ENCODE measurements around the gene NANS.
"Not testable (repeated sequence)": the region's sequence is repeated elsewhere in the genome, so short reads cannot be mapped to it uniquely, and the experiment has no call there.

Gene NANS, protein sequence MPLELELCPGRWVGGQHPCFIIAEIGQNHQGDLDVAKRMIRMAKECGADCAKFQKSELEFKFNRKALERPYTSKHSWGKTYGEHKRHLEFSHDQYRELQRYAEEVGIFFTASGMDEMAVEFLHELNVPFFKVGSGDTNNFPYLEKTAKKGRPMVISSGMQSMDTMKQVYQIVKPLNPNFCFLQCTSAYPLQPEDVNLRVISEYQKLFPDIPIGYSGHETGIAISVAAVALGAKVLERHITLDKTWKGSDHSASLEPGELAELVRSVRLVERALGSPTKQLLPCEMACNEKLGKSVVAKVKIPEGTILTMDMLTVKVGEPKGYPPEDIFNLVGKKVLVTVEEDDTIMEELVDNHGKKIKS

GRCh38 chr9:98056269-98057137 is at the start of gene NANS:
Gene NANS (plus strand): TSS chr9:98056732. CDS start chr9:98056809, 77 bp downstream.
- peak; percentile 86 for DNase-seq

DNA sequence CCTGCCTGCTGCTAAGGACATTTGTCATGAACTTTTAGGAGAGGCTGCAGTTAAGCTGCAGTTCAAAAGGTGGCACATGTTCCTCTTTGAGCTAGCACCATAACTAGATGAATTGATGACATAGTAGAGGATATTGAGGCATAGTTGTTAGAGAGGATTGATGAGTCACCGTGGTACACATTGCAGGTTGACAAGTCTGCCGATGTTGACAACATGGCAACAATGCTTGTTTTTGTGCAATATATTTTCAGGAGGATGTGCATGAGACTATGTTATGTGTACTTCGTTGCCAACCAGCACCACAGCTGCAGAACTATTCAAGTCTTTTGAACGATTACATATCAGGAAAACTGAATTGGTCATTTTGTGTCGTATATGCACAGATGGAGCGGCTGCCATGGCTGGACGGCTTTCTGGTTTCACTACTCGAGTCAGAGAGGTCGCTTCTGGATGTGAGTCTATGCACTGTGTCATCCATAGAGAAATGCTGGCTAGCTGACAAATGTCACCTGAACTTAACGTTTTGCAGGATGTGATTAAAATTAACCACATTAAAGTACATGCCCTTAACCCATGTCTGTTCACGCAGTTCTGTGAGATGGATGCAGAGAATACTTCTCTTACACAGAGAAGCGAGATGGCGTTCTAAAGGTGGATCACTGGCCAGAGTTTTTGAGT is 49.1 kb upstream of the NANS start:
- no peak for DNase-seq

GRCh38 chr9:98008764-98009163 is 47.8 kb upstream of the NANS start:
- DNase-seq: no peak

DNA sequence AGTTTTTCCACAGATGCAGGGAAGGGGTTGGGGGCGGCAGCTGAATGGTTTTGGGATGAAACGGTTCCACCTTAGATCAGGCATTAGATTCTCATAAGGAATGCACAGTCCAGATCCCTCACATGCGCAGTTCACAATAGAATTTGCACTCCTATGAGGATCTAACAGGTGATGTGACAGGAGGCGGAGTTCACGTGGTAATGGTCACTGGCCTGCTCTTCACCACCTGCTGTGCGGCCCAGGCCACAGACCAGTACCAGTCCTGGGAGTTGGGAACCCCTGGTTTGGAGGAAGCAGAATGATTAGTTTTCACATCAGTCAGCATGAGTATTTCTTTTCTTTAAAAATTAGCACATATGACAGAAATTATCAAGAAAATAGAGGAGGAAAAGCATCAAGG is 47.1 kb upstream of the NANS start:
- DNase-seq: no peak

GRCh38 chr9:98009936-98010335 is 46.6 kb upstream of the NANS start:
- no peak for DNase-seq

DNA sequence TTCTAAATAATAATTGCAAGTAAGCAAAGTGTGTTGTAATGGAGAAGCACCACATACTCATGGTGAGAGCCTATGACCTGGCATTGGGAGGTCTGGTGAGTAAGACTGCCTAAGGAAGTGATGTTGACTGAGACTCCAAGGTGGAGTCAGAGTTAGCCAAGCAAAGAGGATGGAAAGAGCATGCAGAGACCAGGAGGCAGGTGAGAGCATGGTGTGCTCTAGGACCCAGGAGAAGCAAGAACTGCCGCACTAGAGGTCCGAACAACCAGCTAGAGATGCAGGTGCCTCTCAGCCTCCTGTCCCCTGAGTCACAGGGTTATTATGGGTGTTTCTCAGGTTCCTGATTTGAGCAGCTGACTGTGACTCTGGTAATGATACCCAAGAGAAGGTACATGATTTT is 46.1 kb upstream of the NANS start:
- no peak for DNase-seq

GRCh38 chr9:98011122-98011521 is 45.4 kb upstream of the NANS start:
- DNase-seq: no peak

DNA sequence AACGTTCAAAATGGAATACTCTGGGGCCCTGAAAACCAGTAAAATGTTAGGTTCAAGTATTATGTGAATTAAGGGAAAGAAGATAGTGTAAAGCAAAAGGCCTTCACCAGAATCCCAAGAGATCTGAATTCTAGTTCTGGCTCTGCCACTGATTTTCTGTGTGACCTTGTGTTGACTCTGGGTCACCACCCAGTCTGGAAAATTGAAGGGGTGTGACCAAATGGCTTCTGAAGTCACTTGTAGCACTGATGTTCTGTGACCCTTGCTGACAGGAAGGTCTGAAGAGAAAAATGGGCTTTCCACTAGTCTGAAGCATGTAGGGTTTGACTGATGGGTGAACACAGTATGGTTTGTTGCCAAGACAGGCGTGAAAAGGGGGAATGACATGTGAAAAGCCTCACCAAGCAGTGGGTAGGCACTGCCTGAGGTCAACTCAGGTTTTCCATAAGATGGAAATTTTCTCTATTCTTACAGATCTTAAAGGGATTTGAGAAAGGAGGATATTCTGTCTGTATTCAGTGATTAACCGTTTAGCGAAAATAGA is 40.3 kb upstream of the NANS start:
- no peak for DNase-seq

DNA sequence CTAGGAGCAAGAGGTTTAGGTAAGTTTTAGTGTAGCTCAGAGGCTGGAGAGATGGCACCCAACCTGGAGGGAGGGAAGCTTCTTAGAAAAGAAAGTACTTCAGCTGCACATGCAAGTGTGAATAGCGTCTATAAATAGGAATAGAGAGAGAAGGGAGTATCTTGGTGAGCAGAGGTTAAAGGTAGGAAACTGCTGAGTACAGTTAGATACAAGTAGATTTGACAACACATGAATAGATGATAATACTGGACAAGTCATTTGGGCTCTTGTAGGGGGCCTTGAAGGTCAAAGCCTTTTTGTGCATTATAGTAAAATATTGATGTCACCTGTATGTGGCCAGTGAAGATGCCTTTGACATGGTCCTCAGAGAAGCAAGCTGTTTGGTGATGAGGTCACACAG is 39.2 kb upstream of the NANS start:
- DNase-seq: no peak

- no peak for DNase-seq
Measured at GRCh38 chr9:98018347-98018746, 38.2 kb upstream of the NANS start.

- DNase-seq: no peak
Measured at GRCh38 chr9:98019098-98019497, 37.4 kb upstream of the NANS start.

DNA sequence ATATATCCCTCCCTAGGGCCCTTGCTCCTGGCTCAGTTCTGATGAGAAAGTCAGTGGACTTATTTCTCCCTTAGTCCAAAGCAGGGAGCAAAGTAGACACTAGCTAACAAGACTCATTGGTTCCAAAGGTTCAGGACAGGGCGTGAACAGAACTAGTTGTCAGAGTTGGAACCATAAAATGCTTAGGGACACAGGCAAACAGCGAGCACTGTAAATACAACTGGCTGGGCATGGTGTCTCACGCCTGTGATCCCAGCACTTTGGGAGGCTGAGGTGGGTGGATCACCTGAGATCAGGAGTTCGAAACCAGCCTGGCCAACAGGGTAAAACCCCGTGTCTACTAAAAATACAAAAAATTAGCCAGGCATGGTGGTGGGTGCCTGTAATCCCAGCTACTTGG is 36.7 kb upstream of the NANS start:
- not testable (repeated sequence) for DNase-seq

GRCh38 chr9:98020476-98021145 is 35.9 kb upstream of the NANS start:
- no peak for DNase-seq

- no peak for DNase-seq
Measured at GRCh38 chr9:98021306-98022040, 35.1 kb upstream of the NANS start.

DNA sequence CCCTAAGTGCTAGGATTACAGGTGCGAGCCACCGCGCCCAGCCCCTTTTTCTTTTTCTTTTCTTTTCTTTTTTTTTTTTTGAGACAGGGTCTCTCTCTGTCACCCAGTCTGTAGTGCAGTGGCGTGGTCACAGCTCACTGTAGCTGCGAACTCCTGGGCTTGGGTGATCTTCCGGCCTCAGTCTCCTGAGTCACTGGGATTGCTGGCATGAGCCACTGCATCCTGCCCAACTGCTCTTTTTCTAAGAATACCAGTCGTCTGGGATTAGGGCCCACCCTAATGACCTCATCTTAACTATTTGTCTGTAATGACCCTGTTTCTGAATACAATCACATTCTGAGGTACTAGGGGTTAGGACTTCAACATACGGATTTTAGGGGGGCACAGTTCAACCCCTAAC is 34.1 kb upstream of the NANS start:
- no peak for DNase-seq

DNA sequence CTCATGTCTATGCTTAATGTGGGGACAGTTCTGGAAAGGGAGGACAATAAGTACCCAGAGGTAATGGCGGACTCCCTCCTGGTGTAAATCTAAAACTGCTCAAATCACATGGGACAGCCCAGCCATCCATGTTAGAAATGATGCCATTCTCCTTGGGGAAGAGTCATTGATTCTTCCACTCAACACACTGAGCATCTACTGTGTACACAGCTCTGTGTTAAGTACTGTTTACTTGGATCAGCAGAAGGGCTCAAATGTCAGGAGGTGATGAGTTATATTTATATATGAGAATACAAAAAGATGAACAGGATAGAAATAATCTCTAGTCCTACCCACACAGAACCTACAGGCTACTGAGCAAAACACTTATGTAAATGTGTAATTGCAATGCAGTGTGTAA is 31.8 kb upstream of the NANS start:
- no peak for DNase-seq

DNA sequence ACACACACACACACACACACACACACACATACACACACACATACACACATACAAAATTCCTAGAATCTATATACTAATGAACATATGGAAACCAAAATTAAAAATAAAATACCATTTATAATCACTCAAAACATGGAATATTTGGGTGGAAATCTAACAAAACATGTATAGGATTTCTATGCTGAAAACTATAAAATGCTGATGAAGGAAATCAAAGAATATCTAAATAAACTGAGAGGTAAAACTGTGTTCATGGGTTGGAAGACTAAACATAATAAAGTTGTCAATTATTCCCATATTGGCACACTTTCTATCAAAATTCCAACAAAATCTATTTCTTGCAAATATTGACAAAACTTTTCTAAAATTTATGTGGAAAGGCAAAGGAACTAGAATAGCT is 25.4 kb upstream of the NANS start:
- no peak for DNase-seq

- no peak for DNase-seq
Measured at GRCh38 chr9:98031935-98032334, 24.6 kb upstream of the NANS start.

DNA sequence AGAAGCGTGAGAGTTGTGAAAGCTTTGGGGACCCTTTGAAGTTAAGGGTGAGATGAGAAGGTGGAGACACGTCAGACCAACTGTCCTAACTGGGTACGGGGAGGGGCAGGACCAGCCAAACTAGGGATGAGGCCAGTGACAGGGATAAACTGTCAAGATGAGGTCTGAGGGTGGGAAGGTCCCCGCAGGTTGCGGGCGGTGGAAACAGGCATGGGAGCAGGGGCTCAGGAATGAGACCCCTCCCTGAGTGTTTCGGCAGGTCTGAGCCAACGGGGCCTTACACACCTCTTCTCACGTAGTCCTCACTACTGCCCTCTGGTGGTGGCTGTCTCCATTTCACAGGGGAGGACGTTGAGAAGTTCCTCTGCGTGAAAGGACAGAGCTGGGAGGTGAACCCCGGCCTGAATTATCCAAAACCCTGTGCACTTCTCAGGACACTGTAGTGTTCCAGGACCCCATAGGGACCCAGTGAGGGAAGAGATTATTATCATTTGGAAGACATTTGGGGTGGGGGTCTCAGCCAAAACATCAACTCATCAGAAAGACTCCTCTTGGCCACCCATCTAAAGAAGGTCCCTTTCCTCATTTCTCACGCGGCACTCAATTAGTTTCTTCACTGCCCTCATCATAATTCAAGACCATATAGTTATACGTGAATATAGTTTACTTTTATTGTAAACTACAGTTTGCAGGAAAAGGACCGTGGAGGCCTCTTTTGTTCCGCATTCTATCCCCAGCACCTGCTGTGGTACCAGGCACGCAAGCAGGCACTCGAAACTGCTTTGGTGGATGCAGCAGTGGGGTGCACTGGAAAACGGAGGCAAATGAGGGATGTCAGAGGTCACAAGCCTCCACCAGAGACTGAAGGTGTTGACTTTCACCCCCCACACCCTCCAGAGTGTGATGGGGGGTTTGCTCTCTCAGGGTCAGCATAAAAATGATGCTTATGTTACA is 21.7 kb upstream of the NANS start:
- DNase-seq: peak; percentile 87

GRCh38 chr9:98037357-98037756 is 19.2 kb upstream of the NANS start:
- DNase-seq: no peak

- DNase-seq: no peak
Measured at GRCh38 chr9:98038958-98039357, 17.6 kb upstream of the NANS start.
